GM21528 (cell line): ENCODE measurements around the gene SCAF1.

Experiments
- ATAC-seq: cut with Tn5 transposase; IDR thresholded peaks from one replicate; pipeline ENCODE4 v1.9.1; 2021; ENCODE audit warnings: mild to moderate bottlenecking, moderate library complexity; ENCODE audit not compliant: unreplicated experiment, low FRiP score

Gene SCAF1

DNA sequence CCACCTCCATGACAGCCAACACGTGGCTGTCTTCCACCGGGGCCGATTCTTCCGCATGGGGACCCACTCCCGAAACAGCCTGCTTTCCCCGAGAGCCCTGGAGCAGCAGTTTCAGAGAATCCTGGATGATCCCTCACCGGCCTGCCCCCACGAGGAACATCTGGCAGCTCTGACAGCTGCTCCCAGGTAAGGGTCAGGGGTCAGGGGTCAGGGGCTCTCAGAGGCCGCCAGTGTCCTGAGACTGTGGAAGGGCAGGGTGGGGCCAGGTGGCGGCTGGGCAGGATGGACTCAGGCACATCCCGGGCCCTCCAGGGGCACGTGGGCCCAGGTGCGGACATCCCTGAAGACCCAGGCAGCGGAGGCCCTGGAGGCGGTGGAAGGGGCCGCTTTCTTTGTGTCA, 63.9 kb downstream of the SCAF1 start:
- ATAC-seq: no peak
